HepG2 (cell line): ENCODE measurements around the gene SERPINA6. TPM values are rescaled to one million over a fixed set of nuclear protein-coding genes. Genes with fewer than 3 reads are reported as not detected.

Source experiments
- CAMTA2 ChIP-seq: sonication (generic); formaldehyde crosslinking; IDR thresholded peaks from 2 replicates; pipeline ENCODE4 v1.4.0; 2020; ENCODE audit warnings: mild to moderate bottlenecking, missing genetic modification reagents, borderline replicate concordance
- CEBPB ChIP-seq: IDR thresholded peaks from 2 replicates; pipeline ENCODE4 v1.6.1; 2011; ENCODE audit warnings: low read depth, low read length, improper control_type of control experiment, borderline replicate concordance
- EED ChIP-seq: sonication (generic); formaldehyde crosslinking; IDR thresholded peaks from 2 replicates; pipeline ENCODE4 v1.5.0; 2020; ENCODE audit warnings: mild to moderate bottlenecking, missing genetic modification reagents
- FOSL2 ChIP-seq: sonication (generic); formaldehyde crosslinking; IDR thresholded peaks from 2 replicates; pipeline ENCODE4 v1.4.0; 2020; ENCODE audit warnings: missing genetic modification reagents
- MIER3 ChIP-seq: IDR thresholded peaks from 2 replicates; pipeline ENCODE4 v1.6.1; 2016; ENCODE audit warnings: missing compliant biosample characterization, borderline replicate concordance
- NR2F6 ChIP-seq, 2 experiments: IDR thresholded peaks; 2 replicates each; pipeline ENCODE4 v1.6.1; 2016; ENCODE audit warnings: antibody characterized with exemption in 1 of 2, mild to moderate bottlenecking in 1 of 2
- POLR2G ChIP-seq: fragments of 200-400 bp; formaldehyde crosslinking; IDR thresholded peaks from 2 replicates; pipeline ENCODE4 v1.6.1; 2018; ENCODE audit warnings: mild to moderate bottlenecking, low read depth, low read length, moderate library complexity
- RAD21 ChIP-seq: fragments of 450-650 bp; formaldehyde crosslinking; IDR thresholded peaks from 2 replicates; pipeline ENCODE4 v1.5.0; 2020; ENCODE audit warnings: mild to moderate bottlenecking
- TAF1 ChIP-seq: sonication (generic); formaldehyde crosslinking; IDR thresholded peaks from 2 replicates; pipeline ENCODE4 v1.4.0; 2020; ENCODE audit warnings: missing genetic modification reagents
- TCF12 ChIP-seq, 2 experiments: fragments of 450-650 bp in 1 of 2; sonication (generic) in 1 of 2; formaldehyde crosslinking in 1 of 2; IDR thresholded peaks; 2 replicates each; pipeline versions ENCODE4 v1.6.1 to v1.8.0; 2017 to 2022; ENCODE audit warnings: antibody characterized with exemption in 1 of 2, mild to moderate bottlenecking in 1 of 2, missing genetic modification reagents in 1 of 2, moderate library complexity in 1 of 2
- TEAD3 ChIP-seq: optimal IDR thresholded peaks from 2 replicates; pipeline ENCODE3; 2016; ENCODE audit warnings: borderline replicate concordance
- TFE3 ChIP-seq: IDR thresholded peaks from 2 replicates; pipeline ENCODE4 v1.6.1; 2016
- ZMYM4 ChIP-seq: sonication (generic); formaldehyde crosslinking; IDR thresholded peaks from 2 replicates; pipeline ENCODE4 v1.8.1; 2023; ENCODE audit warnings: mild to moderate bottlenecking, missing genetic modification reagents
- ZNF264 ChIP-seq: sonication (generic); formaldehyde crosslinking; IDR thresholded peaks from 2 replicates; pipeline ENCODE4 v1.4.0; 2020; ENCODE audit warnings: missing genetic modification reagents
- ZNF562 ChIP-seq: sonication (generic); formaldehyde crosslinking; IDR thresholded peaks from 2 replicates; pipeline ENCODE4 v1.8.0; 2022; ENCODE audit warnings: missing genetic modification reagents, borderline replicate concordance
- ZNF616 ChIP-seq: sonication (generic); formaldehyde crosslinking; IDR thresholded peaks from 2 replicates; pipeline ENCODE4 v1.5.0; 2020; ENCODE audit warnings: low read depth, mild to moderate bottlenecking, missing genetic modification reagents
- polyA plus RNA-seq, 8 experiments: library from polyadenylated mRNA; depleted of rRNA in 3 of 8; stranded (reverse) in 7 of 8; unstranded in 1 of 8; fragments of >200 nt; fragmentation: Illumina TruSeq in 4 of 8; extraction: Trizol in 4 of 8; gene quantifications; 2 replicates each; pipeline versions ENCODE4 v1.2.1 to v1.2.3, GENCODE V29; 2011 to 2016; ENCODE audit warnings: low read depth in 4 of 8, missing spikeins in 1 of 8, mixed read lengths in 1 of 8; ENCODE audit not compliant: insufficient read depth in 1 of 8
- total RNA-seq, 5 experiments: library from RNA; depleted of rRNA; stranded (reverse); fragments of >200 nt; fragmentation: Illumina TruSeq; extraction: Trizol; gene quantifications; 2 replicates each; pipeline ENCODE4 v1.2.3, GENCODE V29; 2016; ENCODE audit warnings: low read depth in 1 of 5
- TF ChIP-seq, protein P1 (sequence below): sonication (generic); formaldehyde crosslinking; IDR thresholded peaks from 2 replicates; pipeline ENCODE4 v1.4.0; 2020; ENCODE audit warnings: mild to moderate bottlenecking, missing genetic modification reagents, borderline replicate concordance
- TF ChIP-seq, protein P2 (sequence below): IDR thresholded peaks from 2 replicates; pipeline ENCODE4 v1.4.0; 2020; ENCODE audit warnings: mild to moderate bottlenecking, missing genetic modification reagents

The SERPINA6 gene
- total and polyA plus RNA-seq, 2 of the 13 experiments (the other 11 are each of a cell fraction or from before 2014, with no cell fraction given): 260 to 333 TPM

DNA sequence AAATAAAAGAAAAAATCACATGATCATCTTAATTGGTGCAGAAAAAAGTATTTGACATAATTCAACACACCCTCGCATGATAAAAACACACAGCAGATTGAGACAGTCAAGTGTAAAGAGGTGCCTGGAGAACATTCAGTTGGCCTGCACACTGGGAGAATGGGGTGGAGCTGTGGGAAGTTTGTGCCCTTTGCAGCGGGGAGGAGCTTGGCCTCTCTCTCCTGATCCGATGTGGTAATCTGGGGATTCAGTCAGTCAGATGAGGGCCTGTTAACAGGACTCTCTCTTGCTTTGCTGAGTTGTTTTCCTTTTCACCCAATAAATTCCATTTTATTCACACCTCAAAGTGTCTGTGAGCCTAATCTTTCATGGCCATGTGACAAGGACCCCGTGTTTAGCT is 5.9 kb downstream of the SERPINA6 start (continued):
- TF ChIP-seq, protein P1, sequence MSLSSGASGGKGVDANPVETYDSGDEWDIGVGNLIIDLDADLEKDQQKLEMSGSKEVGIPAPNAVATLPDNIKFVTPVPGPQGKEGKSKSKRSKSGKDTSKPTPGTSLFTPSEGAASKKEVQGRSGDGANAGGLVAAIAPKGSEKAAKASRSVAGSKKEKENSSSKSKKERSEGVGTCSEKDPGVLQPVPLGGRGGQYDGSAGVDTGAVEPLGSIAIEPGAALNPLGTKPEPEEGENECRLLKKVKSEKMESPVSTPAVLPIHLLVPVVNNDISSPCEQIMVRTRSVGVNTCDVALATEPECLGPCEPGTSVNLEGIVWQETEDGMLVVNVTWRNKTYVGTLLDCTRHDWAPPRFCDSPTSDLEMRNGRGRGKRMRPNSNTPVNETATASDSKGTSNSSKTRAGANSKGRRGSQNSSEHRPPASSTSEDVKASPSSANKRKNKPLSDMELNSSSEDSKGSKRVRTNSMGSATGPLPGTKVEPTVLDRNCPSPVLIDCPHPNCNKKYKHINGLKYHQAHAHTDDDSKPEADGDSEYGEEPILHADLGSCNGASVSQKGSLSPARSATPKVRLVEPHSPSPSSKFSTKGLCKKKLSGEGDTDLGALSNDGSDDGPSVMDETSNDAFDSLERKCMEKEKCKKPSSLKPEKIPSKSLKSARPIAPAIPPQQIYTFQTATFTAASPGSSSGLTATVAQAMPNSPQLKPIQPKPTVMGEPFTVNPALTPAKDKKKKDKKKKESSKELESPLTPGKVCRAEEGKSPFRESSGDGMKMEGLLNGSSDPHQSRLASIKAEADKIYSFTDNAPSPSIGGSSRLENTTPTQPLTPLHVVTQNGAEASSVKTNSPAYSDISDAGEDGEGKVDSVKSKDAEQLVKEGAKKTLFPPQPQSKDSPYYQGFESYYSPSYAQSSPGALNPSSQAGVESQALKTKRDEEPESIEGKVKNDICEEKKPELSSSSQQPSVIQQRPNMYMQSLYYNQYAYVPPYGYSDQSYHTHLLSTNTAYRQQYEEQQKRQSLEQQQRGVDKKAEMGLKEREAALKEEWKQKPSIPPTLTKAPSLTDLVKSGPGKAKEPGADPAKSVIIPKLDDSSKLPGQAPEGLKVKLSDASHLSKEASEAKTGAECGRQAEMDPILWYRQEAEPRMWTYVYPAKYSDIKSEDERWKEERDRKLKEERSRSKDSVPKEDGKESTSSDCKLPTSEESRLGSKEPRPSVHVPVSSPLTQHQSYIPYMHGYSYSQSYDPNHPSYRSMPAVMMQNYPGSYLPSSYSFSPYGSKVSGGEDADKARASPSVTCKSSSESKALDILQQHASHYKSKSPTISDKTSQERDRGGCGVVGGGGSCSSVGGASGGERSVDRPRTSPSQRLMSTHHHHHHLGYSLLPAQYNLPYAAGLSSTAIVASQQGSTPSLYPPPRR (CRISPR knock-in tag): no peak
- TF ChIP-seq CEBPB (peak; percentile 63; the same call in 1 of the 2 replicates), CAMTA2 (CRISPR knock-in tag) (no peak), ZNF264 (peak; percentile 99), TCF12 (IDR thresholded peaks at IDR 0.05) (no peak), TCF12 (CRISPR knock-in tag; IDR thresholded peaks at IDR 0.05) (no peak), TAF1 (CRISPR knock-in tag) (0 out of 2 replicates have a peak, but pooled peaks have one; percentile 19), ZMYM4 (CRISPR knock-in tag) (peak; percentile 29; the same call in 1 of the 2 replicates), ZNF562 (no peak), FOSL2 (CRISPR knock-in tag) (peak; percentile 30; the same call in 1 of the 2 replicates), TEAD3 (CRISPR knock-in tag) (peak; percentile 27), ZNF616 (CRISPR knock-in tag) (no peak), RAD21 (CRISPR knock-in tag) (no peak), NR2F6 (IDR thresholded peaks at IDR 0.05) (no peak), NR2F6 (CRISPR knock-in tag; IDR thresholded peaks at IDR 0.05) (peak; percentile 54; the same call in 1 of the 2 replicates), MIER3 (no peak), EED (no peak), TFE3 (CRISPR knock-in tag) (no peak), POLR2G (peak; percentile 63)
- TF ChIP-seq, protein P2, sequence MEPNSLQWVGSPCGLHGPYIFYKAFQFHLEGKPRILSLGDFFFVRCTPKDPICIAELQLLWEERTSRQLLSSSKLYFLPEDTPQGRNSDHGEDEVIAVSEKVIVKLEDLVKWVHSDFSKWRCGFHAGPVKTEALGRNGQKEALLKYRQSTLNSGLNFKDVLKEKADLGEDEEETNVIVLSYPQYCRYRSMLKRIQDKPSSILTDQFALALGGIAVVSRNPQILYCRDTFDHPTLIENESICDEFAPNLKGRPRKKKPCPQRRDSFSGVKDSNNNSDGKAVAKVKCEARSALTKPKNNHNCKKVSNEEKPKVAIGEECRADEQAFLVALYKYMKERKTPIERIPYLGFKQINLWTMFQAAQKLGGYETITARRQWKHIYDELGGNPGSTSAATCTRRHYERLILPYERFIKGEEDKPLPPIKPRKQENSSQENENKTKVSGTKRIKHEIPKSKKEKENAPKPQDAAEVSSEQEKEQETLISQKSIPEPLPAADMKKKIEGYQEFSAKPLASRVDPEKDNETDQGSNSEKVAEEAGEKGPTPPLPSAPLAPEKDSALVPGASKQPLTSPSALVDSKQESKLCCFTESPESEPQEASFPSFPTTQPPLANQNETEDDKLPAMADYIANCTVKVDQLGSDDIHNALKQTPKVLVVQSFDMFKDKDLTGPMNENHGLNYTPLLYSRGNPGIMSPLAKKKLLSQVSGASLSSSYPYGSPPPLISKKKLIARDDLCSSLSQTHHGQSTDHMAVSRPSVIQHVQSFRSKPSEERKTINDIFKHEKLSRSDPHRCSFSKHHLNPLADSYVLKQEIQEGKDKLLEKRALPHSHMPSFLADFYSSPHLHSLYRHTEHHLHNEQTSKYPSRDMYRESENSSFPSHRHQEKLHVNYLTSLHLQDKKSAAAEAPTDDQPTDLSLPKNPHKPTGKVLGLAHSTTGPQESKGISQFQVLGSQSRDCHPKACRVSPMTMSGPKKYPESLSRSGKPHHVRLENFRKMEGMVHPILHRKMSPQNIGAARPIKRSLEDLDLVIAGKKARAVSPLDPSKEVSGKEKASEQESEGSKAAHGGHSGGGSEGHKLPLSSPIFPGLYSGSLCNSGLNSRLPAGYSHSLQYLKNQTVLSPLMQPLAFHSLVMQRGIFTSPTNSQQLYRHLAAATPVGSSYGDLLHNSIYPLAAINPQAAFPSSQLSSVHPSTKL (CRISPR knock-in tag): peak; percentile 42; the same call in 1 of the 2 replicates
